HG03342 (cell line): ENCODE data around the gene ADAM10.
"Not testable (repeated sequence)": the region's sequence is repeated elsewhere in the genome, so short reads cannot be mapped to it uniquely, and the experiment has no call there.

Experiments
- ATAC-seq: cut with Tn5 transposase; IDR thresholded peaks from one replicate; pipeline ENCODE4 v1.9.1; 2021; ENCODE audit warnings: mild to moderate bottlenecking, moderate library complexity; ENCODE audit not compliant: unreplicated experiment

ADAM10 gene, protein sequence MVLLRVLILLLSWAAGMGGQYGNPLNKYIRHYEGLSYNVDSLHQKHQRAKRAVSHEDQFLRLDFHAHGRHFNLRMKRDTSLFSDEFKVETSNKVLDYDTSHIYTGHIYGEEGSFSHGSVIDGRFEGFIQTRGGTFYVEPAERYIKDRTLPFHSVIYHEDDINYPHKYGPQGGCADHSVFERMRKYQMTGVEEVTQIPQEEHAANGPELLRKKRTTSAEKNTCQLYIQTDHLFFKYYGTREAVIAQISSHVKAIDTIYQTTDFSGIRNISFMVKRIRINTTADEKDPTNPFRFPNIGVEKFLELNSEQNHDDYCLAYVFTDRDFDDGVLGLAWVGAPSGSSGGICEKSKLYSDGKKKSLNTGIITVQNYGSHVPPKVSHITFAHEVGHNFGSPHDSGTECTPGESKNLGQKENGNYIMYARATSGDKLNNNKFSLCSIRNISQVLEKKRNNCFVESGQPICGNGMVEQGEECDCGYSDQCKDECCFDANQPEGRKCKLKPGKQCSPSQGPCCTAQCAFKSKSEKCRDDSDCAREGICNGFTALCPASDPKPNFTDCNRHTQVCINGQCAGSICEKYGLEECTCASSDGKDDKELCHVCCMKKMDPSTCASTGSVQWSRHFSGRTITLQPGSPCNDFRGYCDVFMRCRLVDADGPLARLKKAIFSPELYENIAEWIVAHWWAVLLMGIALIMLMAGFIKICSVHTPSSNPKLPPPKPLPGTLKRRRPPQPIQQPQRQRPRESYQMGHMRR

GRCh38 chr15:58749532-58750337 lies at the start of gene ADAM10:
ADAM10 (minus strand) TSS chr15:58749707; CDS start chr15:58749534, 173 bp downstream.
- peak; percentile 85 for ATAC-seq

DNA sequence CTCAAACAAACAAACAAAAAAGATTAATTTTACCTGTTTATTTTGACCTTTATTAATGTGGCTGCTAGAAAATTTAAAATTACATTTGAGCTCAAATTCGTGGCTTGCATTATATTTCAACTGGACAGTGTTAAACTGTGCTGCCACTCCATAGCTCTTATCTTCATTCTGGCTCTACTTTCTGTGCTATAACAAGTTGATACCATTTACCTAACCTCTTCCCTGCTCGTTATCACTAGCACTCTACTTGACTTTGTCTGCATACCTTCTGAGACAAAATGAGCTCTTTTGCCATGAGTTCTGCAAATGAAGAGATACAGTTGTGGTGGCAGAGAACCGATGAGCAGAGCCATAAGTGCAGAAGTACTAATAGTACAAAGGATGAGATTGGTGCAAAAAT lies 48.0 kb upstream of the ADAM10 start:
- ATAC-seq: no peak

DNA sequence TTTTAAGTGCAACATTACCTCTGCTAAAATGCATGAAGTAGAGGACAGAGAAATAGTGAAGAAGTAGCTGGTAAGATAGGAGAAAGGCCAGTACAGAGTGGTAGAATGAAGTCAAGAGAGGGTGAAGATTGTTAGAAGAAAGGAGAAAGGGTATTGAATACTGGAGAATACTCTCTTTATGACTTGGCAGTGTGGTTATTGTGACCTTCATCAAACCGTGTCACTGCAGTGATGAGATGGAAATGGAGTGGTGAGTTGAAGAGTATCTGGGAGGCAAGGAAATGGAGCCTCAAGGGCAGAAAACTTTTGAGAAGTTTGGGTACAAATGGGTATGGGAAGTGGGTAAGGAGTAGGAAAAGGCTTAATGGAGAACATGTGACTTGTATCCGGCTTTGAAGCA lies 46.3 kb upstream of the ADAM10 start:
- ATAC-seq: no peak

GRCh38 chr15:58793862-58794261 lies 44.4 kb upstream of the ADAM10 start:
- no peak for ATAC-seq

DNA sequence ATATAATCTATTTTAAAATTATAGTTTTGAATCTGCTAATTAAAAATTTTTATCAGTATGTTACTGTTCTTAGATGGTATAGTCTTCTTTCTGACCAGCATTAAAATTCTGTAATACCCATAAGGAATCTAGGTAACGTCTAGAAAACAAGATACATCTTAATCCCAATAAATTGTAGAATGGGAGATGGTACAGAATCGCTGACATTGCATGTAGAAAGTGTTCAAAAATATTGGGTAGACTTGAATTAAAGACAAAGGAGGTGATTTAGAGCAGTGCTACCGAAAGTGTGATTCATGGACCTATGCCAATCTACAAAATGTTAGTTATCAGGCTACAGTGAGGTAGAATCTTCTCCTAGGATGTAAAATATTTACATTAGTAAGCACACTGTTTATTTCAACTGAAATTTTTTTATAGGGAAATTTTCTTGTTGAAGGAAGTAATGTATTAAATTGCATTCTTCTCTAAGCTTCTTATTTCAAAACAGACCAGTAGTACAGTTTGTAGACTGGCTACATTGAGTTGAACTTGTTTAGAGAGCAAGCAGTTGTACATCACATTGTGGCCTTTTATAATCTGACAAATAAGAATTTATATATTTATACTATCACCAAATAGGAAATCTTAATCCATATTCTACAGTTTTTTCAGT lies 38.7 kb upstream of the ADAM10 start:
- ATAC-seq: no peak

GRCh38 chr15:58785355-58785754 lies 35.8 kb upstream of the ADAM10 start:
- ATAC-seq: no peak

- ATAC-seq: no peak
Measured at GRCh38 chr15:58779554-58779953, 30.0 kb upstream of the ADAM10 start.

DNA sequence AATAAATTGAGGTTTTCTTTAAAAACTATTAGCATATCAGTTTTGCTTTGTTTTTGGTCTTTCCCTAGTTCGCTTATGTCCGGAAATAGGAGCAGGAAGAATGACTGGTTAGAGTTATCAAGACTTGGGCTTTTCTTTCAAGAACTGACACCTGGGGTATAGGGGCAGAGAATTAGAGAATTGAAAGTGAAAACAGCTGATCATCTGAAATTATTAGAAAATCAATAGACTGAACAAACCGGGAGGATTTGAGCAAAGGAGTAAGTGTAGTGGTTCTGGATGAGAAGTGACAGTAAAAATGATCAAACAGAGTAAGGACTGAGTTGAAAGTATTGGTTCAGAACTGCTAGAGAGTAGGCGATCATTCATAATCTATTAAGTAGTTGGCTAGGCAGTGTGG lies 27.6 kb upstream of the ADAM10 start:
- ATAC-seq: peak; percentile 49

- no peak for ATAC-seq
Measured at GRCh38 chr15:58775402-58775801, 25.9 kb upstream of the ADAM10 start.

- no peak for ATAC-seq
Measured at GRCh38 chr15:58773024-58773423, 23.5 kb upstream of the ADAM10 start.

GRCh38 chr15:58771621-58772250 lies 22.2 kb upstream of the ADAM10 start:
- ATAC-seq: no peak

GRCh38 chr15:58770857-58771620 lies 21.5 kb upstream of the ADAM10 start, which contains the start of gene MINDY2:
MINDY2 (plus strand) TSS chr15:58771302; CDS start chr15:58771396, 94 bp downstream.
- ATAC-seq: peak; percentile 89

GRCh38 chr15:58770519-58770856 lies 21.0 kb upstream of the ADAM10 start:
- peak; percentile 18 for ATAC-seq

GRCh38 chr15:58768601-58769004 lies 19.1 kb upstream of the ADAM10 start:
- ATAC-seq: not testable (repeated sequence)

DNA sequence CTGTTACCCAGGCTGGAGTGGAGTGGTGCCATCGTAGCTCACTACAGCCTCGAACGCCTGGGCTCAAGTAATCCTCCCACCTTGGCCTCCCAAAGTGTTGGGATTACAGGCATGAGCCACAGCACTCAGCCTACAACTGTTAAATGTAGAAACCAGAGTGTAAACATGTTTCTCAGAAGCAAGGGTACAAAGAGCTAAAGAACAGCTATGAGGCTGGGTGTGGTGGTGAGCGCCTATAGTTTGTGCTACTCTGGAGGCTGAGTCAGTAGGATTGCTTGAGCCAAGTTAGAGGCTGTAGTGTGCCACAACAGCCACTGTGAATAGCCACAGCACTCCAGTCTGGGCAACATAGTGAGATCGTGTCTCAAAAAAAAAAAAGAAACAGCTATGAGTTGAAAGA lies 16.8 kb upstream of the ADAM10 start:
- no peak for ATAC-seq

DNA sequence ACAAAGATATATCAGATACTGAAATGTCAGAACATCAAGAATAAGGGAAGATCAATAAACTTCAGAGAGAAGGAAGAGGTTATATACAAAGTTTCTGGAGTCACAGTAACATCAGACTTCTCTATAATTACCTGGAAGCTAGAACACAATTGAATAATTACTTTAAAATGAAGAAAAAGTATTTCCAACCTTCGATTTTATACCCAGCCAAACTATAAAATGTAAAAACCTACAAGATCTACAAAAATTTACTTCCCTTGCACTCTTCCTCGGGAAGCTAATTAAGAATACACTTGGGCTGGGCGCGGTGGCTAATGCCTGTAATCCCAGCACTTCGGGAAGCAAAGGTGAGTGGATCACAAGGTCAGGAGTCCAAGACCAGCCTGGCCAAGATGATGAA lies 15.0 kb upstream of the ADAM10 start:
- no peak for ATAC-seq

DNA sequence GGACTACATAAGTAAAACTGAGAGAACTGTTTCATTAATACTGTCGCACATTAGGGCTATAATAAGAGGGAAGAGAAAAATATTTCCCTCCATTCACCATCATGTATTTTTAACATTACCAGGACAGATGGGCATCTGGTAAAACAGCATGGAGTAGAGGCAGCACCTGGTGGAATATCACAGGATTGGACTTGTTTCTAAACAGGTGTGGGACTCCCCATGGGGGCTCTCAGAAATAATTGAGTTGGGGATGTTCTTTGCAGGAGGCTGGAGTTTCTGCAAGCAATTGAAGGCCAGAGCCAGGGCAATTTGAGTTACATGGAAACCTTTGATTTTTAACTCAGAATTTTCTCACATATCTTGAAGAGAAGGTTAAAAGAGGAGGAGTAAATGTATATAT lies 13.2 kb upstream of the ADAM10 start:
- ATAC-seq: no peak

DNA sequence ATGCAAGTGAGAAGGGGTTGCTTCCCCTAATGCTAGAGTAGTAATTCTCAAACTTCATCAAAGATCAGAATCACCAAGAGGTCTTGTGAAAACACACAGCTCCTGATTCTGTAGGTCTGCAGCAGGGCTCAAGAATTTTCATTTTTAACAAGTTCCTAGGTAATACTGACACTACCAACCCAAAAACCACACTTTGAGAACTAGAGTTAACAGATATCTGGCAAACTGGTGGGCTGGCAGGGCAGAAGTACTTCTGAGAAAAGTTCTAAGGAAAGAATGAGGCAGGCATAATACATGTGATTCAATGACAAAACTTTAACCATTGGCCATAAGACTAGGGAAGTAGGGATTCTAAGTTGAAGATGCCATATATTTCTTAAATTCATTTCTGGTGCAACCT lies 12.8 kb upstream of the ADAM10 start:
- no peak for ATAC-seq

DNA sequence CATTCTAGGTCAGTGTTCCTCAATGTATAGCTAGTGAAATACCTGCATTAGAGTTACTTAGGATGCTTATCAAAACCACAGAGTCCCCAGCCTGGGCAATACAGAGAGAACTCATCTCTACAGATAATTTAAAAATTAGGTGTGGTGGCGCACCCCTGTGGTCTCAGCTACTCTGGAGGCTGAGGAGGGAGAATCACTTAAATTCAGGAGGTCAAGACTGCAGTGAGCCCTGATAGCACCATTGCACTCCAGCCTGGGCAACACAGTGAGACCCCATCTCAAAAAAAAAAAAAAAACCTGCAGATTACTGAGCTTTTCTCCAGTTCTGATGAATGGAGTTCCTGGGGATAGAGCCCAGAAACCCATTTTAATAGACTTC lies 11.5 kb upstream of the ADAM10 start:
- ATAC-seq: no peak
